Measurements from ENCODE around the gene PMS1. TPM values are rescaled to one million over a fixed set of nuclear protein-coding genes. Genes with fewer than 3 reads are reported as not detected.

PMS1 gene
- total RNA-seq, 4 donors from 2014 or later: 16.7 to 36.9 (median 22.6) TPM

GRCh38 chr2:189916651-189917050, 132.4 kb downstream of the PMS1 start:
- TF ChIP-seq CTCF (IDR thresholded peaks at IDR 0.05; ENCODE audit: low read depth): no peak

Other genes starting within 250 kb of the PMS1 start
- 10 to 100 TPM; 54.6 to 78.4 (median 58.2) TPM for gene SLC40A1, start 203.7 kb upstream of the PMS1 start, total RNA-seq
- 10 to 100 TPM; 40.3 to 76.8 (median 48.0) TPM for gene ASNSD1, start 123.0 kb upstream of the PMS1 start, total RNA-seq
- 10 to 100 TPM; 13.2 to 18.1 (median 15.6) TPM for gene ANKAR, start 109.8 kb upstream of the PMS1 start, total RNA-seq
- gene OSGEPL1, start 21.7 kb upstream of the PMS1 start, total RNA-seq: 1 to 10 TPM; 2.8 to 8.7 (median 7.2) TPM
- gene ORMDL1, start 111 bp upstream of the PMS1 start, total RNA-seq: 100 to 1,000 TPM; 117 to 193 (median 126) TPM

Data from subcutaneous adipose tissue (tissue), 4 donors.